Stimulated activated CD8-positive, alpha-beta memory T cell treated with anti-CD3 and anti-CD28 coated beads, Interleukin-2, amount 100 ng/mL, for 48 hours (primary cell): ENCODE measurements around the gene LSM3.

Experiments
- DNase-seq, 2 donors: peaks; one replicate each; pipeline ENCODE4 v3.0.0-alpha.2; 2020; ENCODE audit warnings: low read depth in 2 of 2

Gene LSM3

DNA sequence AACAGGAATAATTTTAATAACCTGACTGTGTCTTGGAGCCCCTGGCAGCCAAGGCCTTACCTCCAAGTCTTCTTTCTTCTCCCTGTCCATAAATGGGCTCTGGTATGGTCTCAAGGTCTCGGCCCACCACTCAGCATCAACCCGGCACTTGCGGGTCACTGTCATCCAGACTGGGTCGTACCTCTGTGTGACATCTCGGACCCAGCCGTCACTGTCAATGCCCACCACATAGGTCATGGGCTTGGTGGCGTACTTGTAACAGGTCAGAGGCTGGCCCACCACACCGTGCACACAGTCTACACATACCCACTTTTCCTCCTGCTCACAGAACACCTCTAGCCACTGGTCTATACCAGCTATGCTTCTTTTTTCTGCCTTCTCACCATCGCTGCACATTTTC lies 20.7 kb upstream of the LSM3 start:
- DNase-seq = no peak

DNA sequence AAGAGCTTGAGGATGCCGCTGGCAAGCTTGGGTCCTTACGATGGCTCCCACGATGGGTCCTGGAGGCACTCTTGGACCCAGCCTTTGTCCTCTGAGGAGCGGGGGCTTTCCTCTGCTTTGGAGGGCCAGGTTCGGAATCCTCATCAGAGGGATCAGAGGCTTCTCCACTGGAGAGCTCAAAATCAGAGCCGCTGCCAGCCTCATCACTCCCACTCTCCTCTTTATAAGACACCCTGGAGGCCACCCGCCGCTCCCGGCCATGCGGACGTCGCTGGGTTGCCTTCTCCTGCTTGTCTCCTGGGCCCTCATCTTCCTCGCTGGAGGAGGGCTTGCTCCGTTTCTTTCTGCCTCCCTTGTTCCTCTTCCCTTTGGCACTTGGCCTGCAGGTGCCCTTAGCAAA lies 20.2 kb upstream of the LSM3 start:
- DNase-seq = no peak

DNA sequence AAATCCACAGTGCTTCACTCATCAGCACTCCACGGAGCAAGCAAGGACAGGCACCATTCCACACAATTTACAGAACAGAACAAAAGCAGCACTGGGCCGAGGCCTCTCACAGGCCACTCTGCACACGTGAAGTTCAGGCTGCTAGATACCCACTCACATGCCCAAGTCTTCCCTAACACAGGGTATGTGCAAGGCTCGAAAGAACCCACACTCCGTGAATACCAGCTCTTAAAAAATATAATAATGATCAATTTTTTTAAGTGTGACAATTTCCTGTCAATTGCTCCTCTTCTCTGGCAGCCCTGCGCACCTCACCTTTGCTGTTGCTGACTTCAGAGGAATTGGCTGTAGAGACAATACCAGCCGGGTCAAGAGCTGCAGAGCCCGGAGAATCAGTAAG lies 19.2 kb upstream of the LSM3 start:
- DNase-seq = no peak

DNA sequence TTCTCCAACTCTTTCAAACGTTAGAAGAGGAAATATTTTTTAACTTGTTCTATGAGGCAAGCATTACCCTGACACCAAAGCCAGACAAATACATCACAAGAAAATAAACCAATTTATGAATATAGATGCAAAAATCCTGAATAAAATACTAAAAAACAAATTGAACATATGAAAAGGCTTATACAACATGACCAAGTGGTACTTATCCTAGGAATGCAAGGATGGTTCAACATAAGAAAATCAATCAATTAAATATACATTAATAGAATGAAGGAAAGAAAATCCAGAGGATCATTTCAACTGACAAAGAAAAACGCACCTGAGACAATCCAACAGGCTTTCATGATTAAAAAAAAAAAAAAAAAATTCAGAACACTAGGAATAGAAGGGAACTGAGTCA lies 17.3 kb upstream of the LSM3 start:
- DNase-seq = no peak

DNA sequence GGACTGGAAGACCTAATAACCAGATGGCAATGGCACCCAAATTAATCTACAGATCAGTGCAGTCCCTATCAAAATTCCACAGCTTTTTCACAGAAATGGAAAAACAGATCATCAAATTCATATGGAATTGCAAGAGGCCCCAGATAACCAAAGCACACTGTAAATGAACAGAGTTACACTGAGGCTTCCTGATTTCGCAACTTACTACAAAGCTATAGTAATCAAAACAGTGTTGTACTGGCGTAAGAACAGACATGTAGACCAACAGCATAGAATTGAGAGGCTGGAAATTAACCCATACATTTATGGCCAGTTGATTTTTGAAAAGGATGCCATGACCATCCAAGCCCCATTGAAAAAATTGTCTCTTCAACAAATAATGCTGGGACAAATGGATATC lies 16.4 kb upstream of the LSM3 start:
- DNase-seq = no peak

DNA sequence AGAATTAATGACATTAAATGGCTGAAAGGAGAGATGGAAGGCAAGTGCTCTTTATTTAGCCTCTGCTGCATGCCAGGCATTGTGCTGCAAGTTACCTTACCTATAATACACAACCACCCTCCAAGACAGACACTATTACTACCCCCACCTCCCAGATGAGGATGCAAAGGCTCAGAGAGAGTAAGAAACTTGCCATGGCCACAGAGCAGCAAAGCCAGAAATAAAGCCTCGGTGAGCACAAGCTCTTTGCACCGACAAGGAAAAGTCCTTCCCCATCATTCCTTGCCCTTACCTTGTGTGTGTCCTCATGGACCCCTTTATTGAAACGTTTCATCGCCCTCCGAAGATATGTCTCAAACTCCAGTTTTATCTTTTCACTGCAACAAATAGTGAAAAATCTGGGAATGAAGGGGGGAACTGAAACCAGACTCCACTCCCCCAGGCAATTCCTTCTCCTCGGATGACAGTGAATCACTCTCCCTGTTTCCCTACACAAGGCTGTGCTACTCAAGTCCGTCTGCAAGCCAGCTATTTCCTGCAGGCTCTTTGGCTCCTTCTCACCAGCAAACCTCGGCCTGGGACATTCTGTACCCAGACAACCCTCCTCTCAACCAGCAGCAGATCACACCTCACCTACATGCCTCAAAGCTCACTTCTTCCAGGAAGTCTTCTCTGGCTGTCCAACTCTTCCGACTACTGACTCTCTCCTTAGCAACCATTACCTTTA lies 11.6 kb upstream of the LSM3 start:
- DNase-seq = no peak

DNA sequence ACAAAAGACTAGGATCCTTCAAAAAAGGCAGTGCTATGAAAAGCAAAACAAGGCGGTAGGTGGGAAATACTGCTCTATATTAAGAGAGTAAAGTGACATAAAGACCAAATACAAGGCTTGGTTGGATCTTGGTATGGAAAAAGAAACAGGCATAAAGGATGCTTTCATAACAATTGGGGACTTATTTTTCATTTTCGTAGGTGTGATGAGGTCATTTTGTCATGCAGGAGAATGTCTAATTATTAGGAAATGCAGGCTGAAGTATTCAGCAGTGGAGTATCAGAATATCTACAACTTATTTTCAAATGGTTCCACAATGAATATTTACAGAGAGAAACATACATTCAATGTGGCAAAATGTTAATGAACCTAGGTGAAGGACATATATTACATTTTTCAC lies 9.2 kb upstream of the LSM3 start:
- no peak for DNase-seq

DNA sequence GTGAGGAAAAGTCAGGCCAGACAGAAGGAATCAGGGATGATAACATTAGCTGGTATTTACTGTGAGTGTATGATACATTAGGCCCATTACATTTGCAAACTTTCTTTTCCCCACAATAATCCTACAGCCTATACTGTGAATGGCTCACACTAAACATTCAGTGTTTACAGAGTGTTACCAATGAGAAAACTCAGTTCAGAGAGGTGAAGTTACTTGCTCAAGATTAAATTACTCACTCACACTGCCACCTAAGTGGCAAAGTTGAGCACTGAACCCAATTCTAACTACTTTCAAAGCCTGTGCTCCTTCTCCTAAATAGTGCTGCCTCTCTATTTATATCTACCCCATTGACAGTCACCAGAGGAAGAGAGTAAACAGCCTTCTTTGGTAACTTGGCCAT lies 8.7 kb upstream of the LSM3 start:
- DNase-seq = no peak

DNA sequence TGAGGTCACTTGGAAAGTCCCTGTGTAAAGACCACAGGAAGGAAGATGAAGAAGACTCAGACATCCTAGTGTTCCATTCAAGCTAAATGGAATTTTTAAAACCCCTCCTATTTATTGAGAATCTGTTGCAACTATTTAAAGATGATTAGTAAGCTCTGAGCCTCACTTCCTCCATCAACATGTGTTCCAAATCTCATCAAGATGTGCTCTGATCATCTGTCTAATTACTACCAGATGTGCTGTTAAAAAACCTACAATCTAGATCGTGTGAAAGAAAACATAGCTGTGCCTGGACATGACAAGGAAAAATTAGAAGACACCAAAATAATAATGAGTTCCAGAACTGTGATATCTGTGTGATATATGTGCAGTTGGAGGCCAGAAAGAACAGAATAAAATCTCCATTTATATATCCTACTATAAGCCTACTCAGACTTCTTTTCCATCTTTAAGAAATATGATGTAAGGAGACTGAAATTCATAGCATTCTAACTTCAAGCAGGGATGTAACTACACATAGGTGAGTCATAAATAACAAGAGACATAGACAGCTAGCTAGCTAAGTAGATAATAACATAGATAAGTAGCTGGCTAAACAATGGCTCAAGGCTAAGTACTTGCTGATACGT lies 8.0 kb upstream of the LSM3 start:
- DNase-seq = no peak

DNA sequence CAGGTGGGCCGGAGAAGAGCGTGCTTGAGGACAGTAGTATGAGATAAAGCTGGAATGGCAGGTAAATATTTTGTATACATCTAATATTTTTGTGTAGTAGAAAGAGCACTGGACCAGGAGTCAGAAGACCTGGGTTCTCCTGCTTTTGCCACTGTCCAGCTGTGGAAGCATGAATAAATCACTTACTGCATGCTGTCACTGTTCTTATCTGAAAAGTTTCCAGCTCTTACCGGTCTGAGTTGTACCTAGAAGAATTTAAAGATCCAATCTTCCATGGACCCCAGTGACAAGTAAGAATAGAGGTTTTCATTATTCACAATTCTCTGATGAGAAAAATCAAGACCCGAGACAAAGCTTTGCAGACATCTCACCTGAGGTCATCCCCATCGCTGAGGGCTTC lies 6.1 kb upstream of the LSM3 start:
- no peak for DNase-seq

DNA sequence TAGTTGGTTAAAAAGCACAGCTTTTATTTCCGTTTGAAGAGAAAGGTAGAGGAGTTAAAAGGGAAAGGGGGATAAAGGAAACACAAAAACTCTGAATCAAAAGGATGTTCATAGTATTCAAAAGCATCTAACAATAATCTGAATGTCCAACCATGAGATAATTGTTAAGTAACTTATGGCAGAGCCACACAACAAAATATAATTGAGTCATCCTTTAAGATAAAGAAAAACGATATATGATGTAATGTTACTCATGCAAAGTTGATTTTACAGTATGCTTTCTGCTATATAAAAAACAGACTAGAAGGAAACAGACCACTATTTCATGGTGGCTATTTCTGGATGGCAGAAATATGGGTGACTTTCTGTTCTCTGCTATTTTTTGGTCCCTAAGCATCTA lies 4.1 kb upstream of the LSM3 start:
- no peak for DNase-seq

DNA sequence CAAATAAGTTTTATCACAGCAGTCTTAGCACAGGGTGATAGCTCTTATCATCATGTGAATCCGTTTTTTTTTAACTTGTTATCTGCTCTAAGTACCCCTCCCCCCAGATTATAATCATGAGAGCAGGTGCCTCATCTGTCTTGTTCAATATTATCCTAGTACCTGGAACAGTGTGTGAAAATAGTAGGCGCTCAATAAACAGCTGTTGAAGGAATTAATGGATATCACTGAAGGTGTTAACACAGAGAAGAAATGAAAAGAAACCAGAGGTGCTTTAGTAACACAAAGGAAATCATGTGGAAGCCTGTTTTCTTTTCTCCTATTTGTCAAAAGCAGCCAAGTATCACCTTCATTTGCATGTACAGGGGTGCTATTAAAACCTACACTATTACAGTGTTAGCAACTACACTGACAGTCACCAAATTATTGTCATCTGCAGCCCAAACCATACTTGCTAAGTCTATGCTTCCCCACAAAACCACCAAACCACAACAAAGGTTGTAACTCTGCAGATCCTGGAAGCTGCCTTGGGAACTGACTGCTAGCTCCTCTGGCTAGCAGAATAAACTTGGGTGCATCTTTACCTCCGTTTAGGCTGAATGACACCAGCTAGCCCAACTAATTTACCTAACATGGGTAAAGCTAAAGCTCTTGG lies 3.1 kb upstream of the LSM3 start:
- DNase-seq = peak in 1 of 2 donors; percentile 3

DNA sequence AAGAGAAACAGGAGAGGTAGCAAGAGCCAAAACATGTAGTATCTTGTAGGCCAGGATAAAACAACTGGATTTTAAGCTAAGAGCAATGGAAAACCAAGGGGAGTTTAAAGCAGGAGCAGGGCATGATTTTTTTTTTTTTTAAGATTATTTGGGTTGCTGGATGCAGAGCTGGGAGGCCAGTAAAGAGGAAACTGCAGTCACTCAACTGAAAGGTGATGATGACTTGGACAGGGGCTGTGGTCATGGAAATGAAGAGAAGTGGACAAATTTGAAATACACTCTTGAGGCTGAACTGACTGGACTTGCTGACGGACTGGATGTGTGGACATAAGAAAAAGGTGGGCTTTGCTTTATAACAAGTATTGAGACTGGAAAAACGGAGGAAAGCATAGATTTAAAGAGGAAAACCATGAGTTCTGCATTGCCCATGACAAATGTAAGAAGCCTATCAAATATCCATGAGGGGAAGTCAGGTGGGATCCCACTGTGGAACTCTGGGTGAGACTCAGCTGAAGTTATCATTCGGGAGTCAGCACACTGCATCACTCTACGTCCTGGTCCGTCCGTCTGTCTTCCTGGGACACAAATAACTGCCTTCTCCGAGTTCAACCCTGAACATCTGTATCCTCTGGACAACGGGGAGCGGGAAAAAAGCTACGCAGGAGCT lies 904 bp upstream of the LSM3 start:
- peak in 1 of 2 donors; percentile 2 for DNase-seq

DNA sequence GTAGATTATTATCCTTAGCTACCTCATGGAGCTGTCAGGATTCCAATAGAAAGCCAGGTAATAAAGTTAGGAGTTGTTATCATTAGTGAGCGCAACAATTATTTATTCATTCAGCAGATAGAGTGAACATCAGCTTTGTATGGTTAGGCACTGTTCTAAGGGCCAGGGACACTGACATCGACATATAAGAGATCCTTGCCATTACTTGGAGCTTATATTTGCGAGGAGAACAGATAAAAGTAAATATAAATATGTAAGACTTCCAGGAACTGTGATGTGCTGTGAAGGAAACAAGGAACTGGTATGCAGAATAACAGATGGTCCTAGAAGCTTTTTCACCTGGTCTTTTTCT lies 473 bp downstream of the LSM3 start:
- no peak for DNase-seq

DNA sequence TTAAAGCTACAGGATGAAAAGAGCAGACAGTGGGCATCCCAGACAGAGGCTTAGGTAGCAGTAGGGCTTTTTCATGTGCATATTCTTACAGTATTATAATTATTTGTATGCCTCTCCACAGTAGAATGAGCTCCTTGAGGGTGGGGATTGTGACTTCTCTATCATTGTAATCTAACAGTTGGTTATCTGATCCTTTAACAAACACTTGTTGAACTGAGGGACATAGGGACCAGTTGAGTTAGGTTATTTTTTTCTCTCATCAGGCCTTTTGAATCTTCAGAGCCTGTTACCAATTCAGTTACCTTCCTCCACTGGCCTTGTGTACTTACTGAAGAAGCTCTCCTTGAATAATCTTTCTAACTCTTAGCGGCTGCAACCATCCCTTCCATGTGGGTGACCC lies 1.2 kb downstream of the LSM3 start:
- no peak for DNase-seq

DNA sequence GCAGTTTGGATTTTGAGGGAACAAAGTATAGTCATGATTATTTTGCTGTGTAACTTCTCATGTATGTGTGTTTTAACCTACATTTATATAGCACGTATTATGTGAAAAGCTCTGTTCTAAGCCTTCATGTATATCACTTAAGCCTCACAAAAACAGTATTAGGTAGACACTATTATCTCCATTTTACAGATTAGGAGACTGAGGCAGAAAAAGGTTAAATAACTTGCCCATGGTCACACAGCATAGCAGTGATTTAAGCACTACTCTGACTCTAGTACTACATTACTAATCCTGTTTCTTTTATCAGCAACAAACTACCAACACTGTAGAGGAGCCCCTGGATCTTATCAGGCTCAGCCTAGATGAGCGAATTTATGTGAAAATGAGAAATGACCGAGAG lies 2.6 kb downstream of the LSM3 start:
- DNase-seq = no peak

DNA sequence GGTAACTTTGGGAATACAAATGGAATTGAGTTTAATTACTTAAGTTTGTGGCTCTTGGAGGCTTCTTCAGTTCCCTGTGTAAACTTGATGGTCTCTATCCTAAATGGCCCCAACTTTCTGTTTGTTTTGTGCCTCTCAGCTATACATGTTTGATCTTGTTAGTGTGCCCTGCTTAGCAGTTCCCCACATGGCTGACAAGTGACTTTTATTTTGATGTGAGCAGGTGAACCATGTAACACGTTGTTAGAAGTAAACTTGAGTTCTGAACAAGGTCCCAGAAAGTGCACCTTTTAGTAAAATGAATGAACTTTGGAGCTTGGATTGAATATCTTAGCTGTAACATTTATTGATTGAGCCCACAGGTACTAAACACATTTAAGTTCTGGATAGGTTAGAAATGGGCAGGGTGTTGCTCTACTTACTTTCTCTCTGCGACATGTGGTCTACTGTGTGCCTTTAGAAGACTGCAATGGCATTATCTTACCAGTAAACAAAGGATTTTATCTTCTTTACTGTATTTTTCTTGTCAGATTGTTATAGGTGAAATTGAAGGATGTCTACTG lies 4.5 kb downstream of the LSM3 start:
- DNase-seq = no peak

DNA sequence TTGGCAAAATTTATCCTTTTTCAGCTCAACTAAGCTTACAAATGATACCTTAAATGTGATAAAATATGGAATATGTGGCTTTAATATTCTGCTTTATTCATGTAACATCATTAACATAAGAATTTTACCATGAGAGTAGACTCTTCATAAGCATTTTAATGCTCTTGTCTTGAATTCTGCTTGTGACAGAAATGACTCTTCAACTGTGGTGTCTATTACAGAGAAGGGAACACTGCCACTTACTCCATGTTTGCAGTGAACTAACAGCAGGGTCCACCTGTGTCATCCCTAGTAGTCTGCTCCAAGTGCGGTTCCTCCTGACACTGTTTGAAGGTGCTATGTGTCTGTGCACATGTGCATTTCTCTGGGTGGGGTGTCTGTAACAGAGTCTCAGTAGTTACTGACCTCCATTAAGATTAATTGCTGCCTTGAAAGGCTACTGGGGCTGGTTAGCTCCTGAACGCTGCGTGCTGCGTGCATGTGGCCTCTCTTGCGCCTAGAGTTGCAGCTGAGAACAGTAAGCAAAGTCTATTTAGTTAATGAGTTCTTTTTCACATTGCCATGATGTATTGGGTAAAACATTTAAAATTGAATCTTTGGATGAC lies 8.3 kb downstream of the LSM3 start:
- no peak for DNase-seq

DNA sequence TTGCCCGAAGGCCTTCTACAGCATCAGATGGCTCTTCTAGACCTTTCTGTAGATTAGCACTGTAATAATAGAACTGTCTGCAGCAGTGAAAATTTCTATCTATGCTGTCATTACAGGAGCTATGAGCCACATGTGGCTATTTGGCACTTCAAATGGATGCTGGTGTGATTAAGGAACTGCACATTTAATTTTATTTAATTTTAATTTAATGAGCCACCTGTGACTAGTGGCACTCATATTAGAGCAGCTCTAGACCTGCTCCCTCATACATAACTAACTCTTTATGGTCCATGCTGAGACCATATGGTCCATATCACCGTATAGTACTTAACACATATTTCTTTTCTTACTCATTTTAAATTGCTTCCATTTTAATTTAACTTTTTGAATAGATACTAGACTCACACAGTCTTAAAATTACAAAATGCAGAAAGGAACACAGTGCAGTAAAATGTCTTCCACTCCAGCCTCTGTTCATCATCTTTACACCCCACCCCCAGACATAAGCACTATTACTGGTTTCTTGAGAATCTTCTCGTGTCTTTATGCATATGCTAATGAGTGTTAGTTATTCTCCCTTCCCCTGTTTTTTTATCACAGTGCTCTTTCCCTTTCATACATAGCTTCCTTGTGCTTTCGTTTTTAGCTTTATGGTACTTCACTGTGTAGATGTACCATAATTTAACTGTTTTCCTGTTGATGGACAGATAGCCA lies 9.6 kb downstream of the LSM3 start:
- DNase-seq = no peak

DNA sequence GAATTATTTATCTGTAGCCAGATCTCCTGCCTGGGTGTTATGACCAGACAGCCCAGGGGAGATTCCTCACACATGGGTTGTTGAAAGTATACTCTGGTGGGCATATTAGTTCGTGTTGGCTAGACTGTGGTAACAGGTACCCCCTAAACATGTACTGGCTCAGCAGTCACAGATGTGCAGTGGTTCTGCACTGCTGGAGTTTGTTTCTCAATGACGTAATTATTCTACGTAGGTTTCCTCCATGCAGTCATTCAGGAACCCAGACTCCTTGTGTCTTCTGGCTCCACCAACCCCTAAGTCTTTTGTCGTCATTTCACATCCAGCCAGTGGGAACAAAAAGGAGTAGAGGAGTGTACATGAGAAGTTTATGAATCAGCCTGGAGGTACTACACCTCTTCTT lies 16.2 kb downstream of the LSM3 start:
- no peak for DNase-seq

DNA sequence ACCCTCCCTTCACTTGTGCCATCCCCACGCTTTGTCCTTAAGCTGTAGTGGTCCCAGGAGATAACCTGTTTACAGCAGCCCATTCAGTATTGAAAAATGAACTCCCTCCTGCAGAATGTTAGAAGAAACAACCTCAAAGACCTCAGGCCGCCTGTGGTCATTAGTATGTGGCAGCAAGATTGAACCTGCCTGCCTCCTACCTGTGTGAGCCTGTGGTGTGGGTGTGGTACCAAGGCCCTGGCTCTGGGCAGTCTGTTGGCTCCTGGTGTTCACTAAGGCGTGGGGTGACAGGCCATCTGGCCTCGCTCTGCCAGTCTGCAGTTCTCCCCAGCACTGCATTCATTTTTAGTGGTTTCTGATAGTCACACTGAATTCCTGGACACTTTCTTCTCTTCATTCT lies 21.0 kb downstream of the LSM3 start:
- DNase-seq = no peak

DNA sequence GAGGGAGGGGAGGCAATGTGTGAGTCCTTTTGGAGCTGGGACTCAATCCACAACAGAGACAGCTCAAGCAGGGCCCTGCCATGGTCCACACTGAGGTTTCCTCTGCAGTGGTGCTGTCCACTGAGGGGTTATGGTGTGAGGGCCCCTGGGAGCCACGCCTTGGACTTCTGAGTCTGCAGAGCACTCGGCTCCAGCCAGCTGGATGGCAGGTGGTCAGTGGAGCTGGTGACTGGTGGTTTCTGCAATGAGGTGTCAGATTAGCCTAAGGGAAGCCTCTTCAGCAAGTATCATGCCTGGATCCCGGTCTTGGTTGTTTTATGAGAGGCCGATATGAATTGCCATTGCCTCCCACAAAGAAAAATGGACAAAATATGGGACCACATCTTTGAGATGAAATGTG lies 21.7 kb downstream of the LSM3 start:
- no peak for DNase-seq
